Type B pancreatic cell (in vitro differentiated cells): ENCODE results near the gene TAP1. TPM values are rescaled to one million over a fixed set of nuclear protein-coding genes. Genes with fewer than 3 reads are reported as not detected.

ENCODE experiments used
- DNase-seq: peaks from one replicate; pipeline ENCODE4 v3.0.0; 2021; ENCODE audit warnings: mixed read lengths; ENCODE audit not compliant: unreplicated experiment; ENCODE audit errors: extremely low spot score
- H3K27ac Mint-ChIP-seq: 2 replicates; pipeline ENCODE4 v1.8.0; 2021; ENCODE audit warnings: mild to moderate bottlenecking, mixed read lengths
- H3K27me3 Mint-ChIP-seq: 2 replicates; pipeline ENCODE4 v1.8.0; 2021; ENCODE audit warnings: mixed read lengths
- H3K36me3 Mint-ChIP-seq: 2 replicates; pipeline ENCODE4 v1.8.0; 2021; ENCODE audit warnings: mixed read lengths
- H3K4me1 Mint-ChIP-seq: one replicate; pipeline ENCODE4 v1.8.0; 2021; ENCODE audit warnings: mixed read lengths; ENCODE audit not compliant: unreplicated experiment
- H3K4me3 Mint-ChIP-seq: 2 replicates; pipeline ENCODE4 v1.8.0; 2021; ENCODE audit warnings: mild to moderate bottlenecking, mixed read lengths
- H3K9me3 Mint-ChIP-seq: 2 replicates; pipeline ENCODE4 v1.8.0; 2021; ENCODE audit warnings: mixed read lengths
- total RNA-seq: library from RNA; stranded (reverse); gene quantifications from 2 replicates; pipeline ENCODE4 v1.2.1, GENCODE V29; 2021; ENCODE audit warnings: low replicate concordance
- TF ChIP-seq, protein P1 (sequence below): fragments of 200-600 bp; sonication (generic); conservative IDR thresholded peaks from 2 replicates; pipeline ENCODE4 v1.5.0; 2021; ENCODE audit warnings: antibody characterized with exemption, mild to moderate bottlenecking

TAP1 gene
- total RNA-seq, 1 donor from 2014 or later = 16.7 TPM

DNA sequence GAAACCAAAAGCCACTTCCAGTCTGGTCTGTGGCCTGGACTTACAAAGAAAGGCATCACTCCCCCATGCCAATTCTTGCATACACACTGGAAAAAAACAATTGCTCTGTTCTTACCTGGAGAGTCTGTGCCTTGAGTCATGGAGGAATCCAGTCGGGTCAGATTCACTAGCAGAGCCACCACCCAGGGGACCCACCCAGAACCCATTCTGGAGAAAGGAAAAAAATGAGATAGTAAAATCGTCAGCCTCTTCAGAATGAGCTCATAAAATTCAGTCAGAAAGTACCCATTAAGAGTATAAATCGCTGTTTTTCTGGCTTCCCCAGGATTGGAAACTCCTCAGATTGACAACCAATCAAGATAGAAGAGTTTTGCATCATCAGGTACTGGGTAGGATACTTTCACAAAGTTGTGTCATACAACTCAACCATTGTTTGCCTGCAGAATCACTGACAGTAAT, 36.7 kb downstream of the TAP1 start, which contains the start of gene HLA-DOB:
Gene HLA-DOB, minus strand, starts transcription at position 257 of the 459 bp plus-strand sequence. Its CDS starts 51 bp downstream, at position 206.
- TF ChIP-seq, protein P1, sequence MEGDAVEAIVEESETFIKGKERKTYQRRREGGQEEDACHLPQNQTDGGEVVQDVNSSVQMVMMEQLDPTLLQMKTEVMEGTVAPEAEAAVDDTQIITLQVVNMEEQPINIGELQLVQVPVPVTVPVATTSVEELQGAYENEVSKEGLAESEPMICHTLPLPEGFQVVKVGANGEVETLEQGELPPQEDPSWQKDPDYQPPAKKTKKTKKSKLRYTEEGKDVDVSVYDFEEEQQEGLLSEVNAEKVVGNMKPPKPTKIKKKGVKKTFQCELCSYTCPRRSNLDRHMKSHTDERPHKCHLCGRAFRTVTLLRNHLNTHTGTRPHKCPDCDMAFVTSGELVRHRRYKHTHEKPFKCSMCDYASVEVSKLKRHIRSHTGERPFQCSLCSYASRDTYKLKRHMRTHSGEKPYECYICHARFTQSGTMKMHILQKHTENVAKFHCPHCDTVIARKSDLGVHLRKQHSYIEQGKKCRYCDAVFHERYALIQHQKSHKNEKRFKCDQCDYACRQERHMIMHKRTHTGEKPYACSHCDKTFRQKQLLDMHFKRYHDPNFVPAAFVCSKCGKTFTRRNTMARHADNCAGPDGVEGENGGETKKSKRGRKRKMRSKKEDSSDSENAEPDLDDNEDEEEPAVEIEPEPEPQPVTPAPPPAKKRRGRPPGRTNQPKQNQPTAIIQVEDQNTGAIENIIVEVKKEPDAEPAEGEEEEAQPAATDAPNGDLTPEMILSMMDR = no peak
- H3K27me3 Mint-ChIP-seq = peaks cover 18% of the 10 kb centered on the region
- peaks cover 8% of the 10 kb centered on the region for H3K9me3 Mint-ChIP-seq
- H3K4me1 Mint-ChIP-seq = no peaks in the 10 kb centered on the region
- peak within 1 kb of the TSS; percentile 65 for H3K4me3 Mint-ChIP-seq
- DNase-seq = no peak
- H3K27ac Mint-ChIP-seq = peak within 1 kb of the TSS; percentile 99
- no peaks in the 10 kb centered on the region for H3K36me3 Mint-ChIP-seq

DNA sequence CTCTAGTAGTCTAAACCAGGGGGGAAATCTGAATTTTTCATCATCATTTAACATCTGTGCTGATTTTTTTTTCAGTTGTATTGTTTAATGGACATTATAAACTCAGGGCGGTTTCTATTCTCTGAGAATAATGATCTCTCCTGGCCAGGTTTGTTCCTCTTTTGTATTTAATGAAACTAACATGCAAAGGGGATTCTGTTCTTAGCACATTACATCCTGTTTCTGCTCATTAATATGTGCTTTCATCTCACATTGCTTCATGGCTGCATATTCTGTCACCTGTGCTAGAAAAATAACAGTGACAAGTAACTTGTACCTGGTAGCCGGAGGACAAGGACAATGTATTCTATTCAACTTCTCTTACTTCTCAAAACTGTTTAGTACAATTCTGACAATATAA, 37.5 kb downstream of the TAP1 start:
- TF ChIP-seq, protein P1 = no peak
- Mint-ChIP-seq H3K9me3 (peaks cover 8% of the 10 kb centered on the region), H3K4me1 (no peaks in the 10 kb centered on the region), H3K27ac (peak overlapping the region; percentile 99), H3K27me3 (peaks cover 18% of the 10 kb centered on the region), H3K4me3 (peak overlapping the region; percentile 65), H3K36me3 (no peaks in the 10 kb centered on the region)
- DNase-seq = no peak

DNA sequence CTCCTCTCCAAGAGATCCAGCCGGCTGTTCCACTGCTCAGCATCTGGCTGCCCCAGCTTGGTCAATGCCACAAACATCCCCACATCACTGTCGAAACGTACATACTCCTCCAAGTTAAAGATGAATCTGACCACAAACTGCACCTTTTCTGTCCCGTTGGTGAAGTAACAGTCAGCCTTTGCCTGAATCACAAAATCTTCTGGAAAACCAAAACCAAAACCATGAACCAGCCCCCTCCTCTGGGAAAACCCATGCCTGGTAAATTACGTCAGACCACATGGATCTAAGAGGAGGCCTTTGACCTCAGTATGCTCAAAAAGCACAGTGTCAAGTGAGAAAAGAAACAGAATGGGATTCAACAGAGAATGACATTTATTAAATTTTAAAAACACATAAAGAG, 38.4 kb downstream of the TAP1 start:
- peaks cover 8% of the 10 kb centered on the region for H3K9me3 Mint-ChIP-seq
- H3K4me1 Mint-ChIP-seq = no peaks in the 10 kb centered on the region
- TF ChIP-seq, protein P1 = no peak
- H3K36me3 Mint-ChIP-seq = no peaks in the 10 kb centered on the region
- H3K4me3 Mint-ChIP-seq = no peak overlapping the region
- no peak for DNase-seq
- peaks cover 22% of the 10 kb centered on the region for H3K27me3 Mint-ChIP-seq
- H3K27ac Mint-ChIP-seq = peak overlapping the region; percentile 99

DNA sequence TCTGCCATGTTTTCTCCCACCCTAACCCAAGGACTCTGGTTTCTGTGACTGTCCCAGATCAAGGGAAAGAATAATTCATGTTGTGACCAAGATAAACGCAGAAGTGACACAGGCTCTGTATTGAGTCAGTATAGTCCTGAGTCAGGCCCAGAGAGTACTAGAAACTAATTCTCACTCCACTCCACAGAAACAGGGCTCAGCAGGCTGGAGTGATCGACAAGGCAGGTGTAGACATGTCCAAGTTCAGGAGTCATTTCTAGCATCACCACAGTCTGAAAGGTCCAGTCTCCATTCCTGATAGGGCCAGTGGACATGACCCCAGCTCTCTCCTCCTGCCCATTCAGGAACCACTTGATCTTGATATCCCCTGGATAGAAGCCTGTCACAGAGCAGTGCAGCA, 39.4 kb downstream of the TAP1 start:
- H3K36me3 Mint-ChIP-seq = no peaks in the 10 kb centered on the region
- H3K9me3 Mint-ChIP-seq = peaks cover 8% of the 10 kb centered on the region
- no peak overlapping the region for H3K27ac Mint-ChIP-seq
- no peak for DNase-seq
- H3K4me3 Mint-ChIP-seq = no peak overlapping the region
- TF ChIP-seq, protein P1 = no peak
- H3K4me1 Mint-ChIP-seq = no peaks in the 10 kb centered on the region
- peaks cover 22% of the 10 kb centered on the region for H3K27me3 Mint-ChIP-seq

DNA sequence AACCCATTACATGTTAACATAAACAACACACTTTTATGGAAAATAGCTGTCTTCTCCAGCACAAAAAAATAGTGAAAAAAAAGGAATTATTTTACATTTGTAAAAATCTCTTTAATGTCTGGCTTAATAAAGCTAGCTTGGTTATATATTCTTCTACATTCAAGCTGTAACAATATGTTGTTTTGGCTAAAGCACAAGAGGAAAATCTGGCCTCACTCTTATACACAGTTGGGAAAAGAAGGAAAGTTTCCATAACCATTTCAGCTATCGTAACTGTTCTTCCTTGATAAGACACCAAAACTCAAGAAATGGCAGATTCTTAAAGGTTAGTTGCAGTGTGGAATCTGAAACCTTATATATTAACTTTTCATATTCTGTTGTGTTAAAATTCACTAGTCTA, 44.3 kb downstream of the TAP1 start:
- H3K9me3 Mint-ChIP-seq = no peaks in the 10 kb centered on the region
- peaks cover 48% of the 10 kb centered on the region for H3K27me3 Mint-ChIP-seq

More for the DNA sequence above, 44.3 kb downstream of the TAP1 start:
- Mint-ChIP-seq H3K27ac (no peak overlapping the region), H3K4me3 (no peak overlapping the region), H3K36me3 (no peaks in the 10 kb centered on the region), H3K4me1 (no peaks in the 10 kb centered on the region)
- no peak for DNase-seq
- TF ChIP-seq, protein P1 = no peak
